Endothelial cell of umbilical vein (primary cell): ENCODE results near the gene PON1.

Experiments used
- EZH2 ChIP-seq: IDR thresholded peaks from 2 replicates; pipeline ENCODE4 v1.6.1; 2012; ENCODE audit warnings: borderline replicate concordance, low read depth, mild to moderate bottlenecking, moderate library complexity, low read length, inconsistent platforms; ENCODE audit not compliant: severe bottlenecking
- GATA2 ChIP-seq: IDR thresholded peaks from 2 replicates; pipeline ENCODE4 v1.7.0; 2011; ENCODE audit warnings: low read depth, mild to moderate bottlenecking, moderate library complexity, mixed read lengths, low read length; ENCODE audit not compliant: insufficient read length, insufficient read depth
- JUN ChIP-seq: IDR thresholded peaks from 2 replicates; pipeline ENCODE4 v1.6.1; 2011; ENCODE audit warnings: borderline replicate concordance, low read depth; ENCODE audit not compliant: insufficient read length, insufficient read depth
- MYC ChIP-seq: IDR thresholded peaks from one replicate; pipeline ENCODE4 v1.6.1; 2011; ENCODE audit warnings: mild to moderate bottlenecking, low read depth, low read length
- POLR2A ChIP-seq: IDR thresholded peaks from 2 replicates; pipeline ENCODE4 v1.6.1; 2012; ENCODE audit warnings: low read depth, mild to moderate bottlenecking, control low read depth, low read length
- POLR2AphosphoS5 ChIP-seq: IDR thresholded peaks from 2 replicates; pipeline ENCODE4 v1.6.1; 2012; ENCODE audit warnings: low read depth, mild to moderate bottlenecking, control low read depth, low read length, moderate library complexity; ENCODE audit not compliant: insufficient read depth
- TF ChIP-seq, protein P1 (sequence below), 2 donors: IDR thresholded peaks; 1 replicate in 1 of 2; 2 replicates in 1 of 2; pipeline ENCODE4 v1.5.1; 2011; ENCODE audit warnings: low read length in 2 of 2, mild to moderate bottlenecking in 2 of 2, moderate library complexity in 2 of 2, control low read depth in 1 of 2, inconsistent platforms in 1 of 2, low read depth in 1 of 2; ENCODE audit not compliant: insufficient read depth in 1 of 2; ENCODE audit errors: extremely low read depth in 1 of 2
- TF ChIP-seq, protein P2 (sequence below): IDR thresholded peaks from 2 replicates; pipeline ENCODE4 v1.6.1; 2011; ENCODE audit not compliant: insufficient read depth, insufficient read length

DNA sequence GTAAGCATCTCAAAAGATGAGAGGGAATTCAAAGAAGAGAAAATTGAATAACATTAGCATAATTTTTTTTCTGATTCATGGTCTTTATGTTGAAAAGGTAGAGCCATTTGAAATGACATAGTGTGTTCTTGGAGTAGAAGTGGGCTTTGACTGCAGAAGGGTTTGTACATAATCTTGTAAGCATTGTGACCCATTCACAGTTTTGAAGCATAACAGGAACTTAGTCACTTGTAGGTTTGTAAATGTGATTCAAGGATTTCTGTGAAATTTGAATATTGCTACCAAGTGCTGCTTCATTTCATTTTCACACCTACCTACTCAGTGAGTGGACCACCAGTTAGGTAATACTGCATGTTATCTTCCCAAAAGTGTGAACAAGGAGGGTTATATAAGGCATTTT, 68.6 kb downstream of the PON1 start:
- TF ChIP-seq EZH2 = no peak
- no peak for TF ChIP-seq POLR2AphosphoS5
- TF ChIP-seq POLR2A = no peak
- TF ChIP-seq, protein P1, sequence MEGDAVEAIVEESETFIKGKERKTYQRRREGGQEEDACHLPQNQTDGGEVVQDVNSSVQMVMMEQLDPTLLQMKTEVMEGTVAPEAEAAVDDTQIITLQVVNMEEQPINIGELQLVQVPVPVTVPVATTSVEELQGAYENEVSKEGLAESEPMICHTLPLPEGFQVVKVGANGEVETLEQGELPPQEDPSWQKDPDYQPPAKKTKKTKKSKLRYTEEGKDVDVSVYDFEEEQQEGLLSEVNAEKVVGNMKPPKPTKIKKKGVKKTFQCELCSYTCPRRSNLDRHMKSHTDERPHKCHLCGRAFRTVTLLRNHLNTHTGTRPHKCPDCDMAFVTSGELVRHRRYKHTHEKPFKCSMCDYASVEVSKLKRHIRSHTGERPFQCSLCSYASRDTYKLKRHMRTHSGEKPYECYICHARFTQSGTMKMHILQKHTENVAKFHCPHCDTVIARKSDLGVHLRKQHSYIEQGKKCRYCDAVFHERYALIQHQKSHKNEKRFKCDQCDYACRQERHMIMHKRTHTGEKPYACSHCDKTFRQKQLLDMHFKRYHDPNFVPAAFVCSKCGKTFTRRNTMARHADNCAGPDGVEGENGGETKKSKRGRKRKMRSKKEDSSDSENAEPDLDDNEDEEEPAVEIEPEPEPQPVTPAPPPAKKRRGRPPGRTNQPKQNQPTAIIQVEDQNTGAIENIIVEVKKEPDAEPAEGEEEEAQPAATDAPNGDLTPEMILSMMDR (IDR thresholded peaks at IDR 0.05; ENCODE audit: extremely low read depth in 1 of 2, insufficient read depth in 1 of 2, low read depth in 1 of 2, low read length in 2 of 2) = no peak
- TF ChIP-seq GATA2 = no peak
- TF ChIP-seq JUN = no peak
- TF ChIP-seq, protein P2, sequence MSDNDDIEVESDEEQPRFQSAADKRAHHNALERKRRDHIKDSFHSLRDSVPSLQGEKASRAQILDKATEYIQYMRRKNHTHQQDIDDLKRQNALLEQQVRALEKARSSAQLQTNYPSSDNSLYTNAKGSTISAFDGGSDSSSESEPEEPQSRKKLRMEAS = no peak
- no peak for TF ChIP-seq MYC
